Measurements from ENCODE around the gene DHRSX.

DNA sequence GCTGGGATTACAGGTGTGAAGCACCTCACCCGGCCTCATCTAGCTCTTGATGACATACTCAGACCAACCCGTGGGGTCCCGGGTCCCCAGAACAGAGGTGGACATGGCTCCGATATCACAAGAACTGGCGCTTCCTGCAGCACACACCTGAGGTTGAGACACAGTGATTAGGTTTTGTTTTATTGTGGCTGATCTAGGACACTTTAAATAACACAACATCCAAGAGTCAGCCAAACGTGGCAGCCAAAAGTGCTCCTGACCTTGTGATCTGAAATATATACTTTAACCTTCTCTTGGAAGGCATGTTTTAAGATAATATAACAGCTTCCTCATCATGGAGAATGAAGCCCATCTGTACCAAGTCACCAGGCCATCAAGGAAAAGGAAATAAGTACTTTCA lies 198.9 kb downstream of the DHRSX start:
- TF ChIP-seq, protein P1, sequence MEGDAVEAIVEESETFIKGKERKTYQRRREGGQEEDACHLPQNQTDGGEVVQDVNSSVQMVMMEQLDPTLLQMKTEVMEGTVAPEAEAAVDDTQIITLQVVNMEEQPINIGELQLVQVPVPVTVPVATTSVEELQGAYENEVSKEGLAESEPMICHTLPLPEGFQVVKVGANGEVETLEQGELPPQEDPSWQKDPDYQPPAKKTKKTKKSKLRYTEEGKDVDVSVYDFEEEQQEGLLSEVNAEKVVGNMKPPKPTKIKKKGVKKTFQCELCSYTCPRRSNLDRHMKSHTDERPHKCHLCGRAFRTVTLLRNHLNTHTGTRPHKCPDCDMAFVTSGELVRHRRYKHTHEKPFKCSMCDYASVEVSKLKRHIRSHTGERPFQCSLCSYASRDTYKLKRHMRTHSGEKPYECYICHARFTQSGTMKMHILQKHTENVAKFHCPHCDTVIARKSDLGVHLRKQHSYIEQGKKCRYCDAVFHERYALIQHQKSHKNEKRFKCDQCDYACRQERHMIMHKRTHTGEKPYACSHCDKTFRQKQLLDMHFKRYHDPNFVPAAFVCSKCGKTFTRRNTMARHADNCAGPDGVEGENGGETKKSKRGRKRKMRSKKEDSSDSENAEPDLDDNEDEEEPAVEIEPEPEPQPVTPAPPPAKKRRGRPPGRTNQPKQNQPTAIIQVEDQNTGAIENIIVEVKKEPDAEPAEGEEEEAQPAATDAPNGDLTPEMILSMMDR (IDR thresholded peaks at IDR 0.05): no peak
- no peak for TF ChIP-seq POLR2A (IDR thresholded peaks at IDR 0.05)

Measured in adrenal gland (tissue), 5 donors.